Activated CD8-positive, alpha-beta memory T cell treated with anti-CD3 and anti-CD28 coated beads, Interleukin-2, amount 50 U/mL, for 1 hour (primary cell): Measurements from ENCODE around the gene CNGA3.
"Not testable (repeated sequence)": the region's sequence is repeated elsewhere in the genome, so short reads cannot be mapped to it uniquely, and the experiment has no call there.

Experiments
- DNase-seq: peaks from one replicate; pipeline ENCODE4 v3.0.0-alpha.2; 2020; ENCODE audit errors: extremely low read depth

Gene CNGA3

GRCh38 chr2:98346311-98347236 is at the start of gene CNGA3:
Gene CNGA3, plus strand, starts transcription at chr2:98346456. Its CDS starts 23,520 bp downstream, at chr2:98369976.
- no peak for DNase-seq

GRCh38 chr2:98297817-98298682 is 48.2 kb upstream of the CNGA3 start:
- DNase-seq, result no peak

- DNase-seq, result no peak
Measured at GRCh38 chr2:98298683-98299164, 47.5 kb upstream of the CNGA3 start.

- DNase-seq, result no peak
Measured at GRCh38 chr2:98299211-98299905, 46.9 kb upstream of the CNGA3 start.

GRCh38 chr2:98300141-98300874 is 45.9 kb upstream of the CNGA3 start:
- no peak for DNase-seq

GRCh38 chr2:98301469-98301868 is 44.8 kb upstream of the CNGA3 start:
- DNase-seq, result no peak

DNA sequence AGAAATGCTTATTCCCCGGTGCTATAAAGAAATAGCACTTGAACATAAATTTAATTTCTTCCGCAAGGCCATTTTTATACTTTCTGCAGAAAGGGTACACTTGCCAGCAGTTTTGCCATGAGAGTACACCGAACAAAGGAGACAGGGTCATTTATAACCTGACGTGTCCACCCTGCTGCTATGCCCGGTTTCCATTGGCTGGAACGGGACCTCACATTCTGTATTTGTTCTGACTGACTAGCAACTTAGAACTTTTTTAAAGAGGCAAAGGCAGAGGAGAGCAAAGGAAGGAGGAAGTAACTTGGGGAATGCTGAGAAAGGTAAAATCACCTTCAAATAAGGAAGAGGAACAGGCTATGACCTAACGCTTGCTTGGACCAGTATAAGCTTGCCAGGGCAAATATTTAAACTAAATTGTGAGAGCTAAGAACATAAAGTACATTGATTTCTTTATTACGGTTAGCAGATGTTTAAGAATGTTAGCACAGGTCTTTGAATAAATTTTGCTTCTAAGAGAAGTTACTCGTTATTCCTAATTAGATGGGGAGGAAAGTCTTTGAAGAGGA is 39.0 kb upstream of the CNGA3 start:
- not testable (repeated sequence) for DNase-seq

DNA sequence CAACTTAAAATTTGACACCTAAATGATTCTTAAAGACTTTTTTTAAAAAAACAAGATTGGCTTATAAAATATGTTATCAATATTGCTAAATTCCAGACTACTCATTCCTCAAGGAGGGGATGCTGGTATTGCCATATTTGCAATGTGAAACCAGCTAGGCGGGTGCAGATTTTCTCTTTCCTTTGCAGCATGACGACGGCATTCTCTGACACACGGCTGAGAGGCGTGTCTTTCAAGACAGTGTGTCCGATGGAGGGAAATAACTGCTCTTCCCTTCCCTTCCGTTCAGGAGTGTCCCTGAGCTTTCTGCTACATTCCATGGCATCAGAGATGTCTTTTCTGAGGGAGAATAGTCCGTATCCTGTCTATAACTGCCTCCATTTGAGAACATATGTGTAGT is 38.2 kb upstream of the CNGA3 start:
- no peak for DNase-seq

DNA sequence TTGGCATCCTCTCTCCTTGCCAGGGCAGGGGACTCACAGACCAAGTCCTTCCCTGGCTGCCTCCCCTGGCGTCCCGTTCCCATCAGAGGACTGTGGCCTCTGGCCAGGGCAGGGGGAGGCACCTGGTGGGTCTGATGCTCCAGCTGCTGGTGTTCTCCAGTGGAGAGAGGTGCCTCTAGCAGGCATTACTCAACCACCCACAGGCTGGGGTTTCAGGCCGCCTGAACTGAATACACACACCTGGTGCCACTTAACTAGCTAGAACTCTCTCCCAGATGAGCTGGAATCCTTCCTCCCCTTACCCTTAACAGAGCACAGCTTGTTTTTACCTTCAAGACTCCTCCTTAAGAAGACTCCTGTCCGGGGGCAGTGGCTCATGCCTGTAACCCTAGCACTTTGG is 37.7 kb upstream of the CNGA3 start:
- DNase-seq, result no peak

DNA sequence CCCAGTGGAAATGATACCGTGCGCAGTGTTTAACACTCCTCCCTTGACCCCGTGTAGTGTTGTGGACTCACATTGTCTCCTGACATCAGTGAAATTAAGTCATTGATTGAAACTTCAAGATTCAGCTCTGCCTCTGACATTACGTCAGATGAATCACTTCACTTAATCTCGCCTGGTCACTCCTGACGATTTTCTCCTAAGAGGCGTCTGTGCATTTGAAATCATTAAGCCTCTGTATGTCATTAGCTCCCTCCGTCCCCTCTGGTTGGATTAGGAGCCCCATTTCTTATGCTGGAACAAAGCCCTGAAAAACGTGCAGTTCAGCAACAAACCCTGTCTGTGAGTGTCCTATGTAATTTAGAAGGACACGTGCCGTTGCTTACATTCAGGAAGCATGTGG is 36.7 kb upstream of the CNGA3 start:
- DNase-seq, result no peak

DNA sequence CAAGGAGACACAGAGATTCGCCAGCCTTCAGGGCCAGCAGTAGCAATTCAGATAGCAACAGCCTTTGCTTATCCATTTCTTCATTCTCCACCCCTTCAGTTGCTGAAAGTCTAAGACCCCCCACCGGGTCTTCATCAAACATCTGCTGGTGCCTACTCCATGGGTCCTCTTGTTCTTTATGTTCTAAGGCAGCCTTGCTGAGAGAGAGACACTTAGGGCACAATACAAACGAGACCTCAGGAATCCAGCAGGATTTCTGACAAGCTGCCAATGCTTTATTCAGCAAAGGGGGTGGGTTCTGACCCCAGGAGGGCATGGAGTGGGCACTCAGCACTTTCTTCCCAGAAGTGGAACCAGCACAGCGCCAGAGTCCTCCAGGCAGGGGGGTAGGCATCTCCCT is 36.2 kb upstream of the CNGA3 start:
- no peak for DNase-seq

DNA sequence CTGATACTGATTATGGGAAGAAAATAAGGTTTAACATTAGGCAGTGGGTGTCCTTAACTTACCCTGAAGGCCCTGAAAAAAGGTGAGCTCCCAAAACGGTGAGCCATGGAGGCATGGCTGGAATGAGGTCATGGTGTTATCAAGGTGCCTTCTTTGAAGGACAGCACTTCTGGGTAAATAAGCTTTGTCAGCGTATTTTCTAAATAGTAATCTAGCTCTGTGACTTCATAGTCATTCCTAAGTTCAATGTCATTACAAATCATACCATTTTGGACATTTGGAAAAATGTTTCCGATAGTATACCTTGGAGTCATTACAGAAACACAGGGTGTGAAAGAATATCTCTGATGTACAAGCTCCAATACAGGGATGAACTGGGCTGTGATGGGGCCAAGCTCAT is 35.2 kb upstream of the CNGA3 start:
- no peak for DNase-seq

- DNase-seq, result no peak
Measured at GRCh38 chr2:98311771-98312545, 34.3 kb upstream of the CNGA3 start.

DNA sequence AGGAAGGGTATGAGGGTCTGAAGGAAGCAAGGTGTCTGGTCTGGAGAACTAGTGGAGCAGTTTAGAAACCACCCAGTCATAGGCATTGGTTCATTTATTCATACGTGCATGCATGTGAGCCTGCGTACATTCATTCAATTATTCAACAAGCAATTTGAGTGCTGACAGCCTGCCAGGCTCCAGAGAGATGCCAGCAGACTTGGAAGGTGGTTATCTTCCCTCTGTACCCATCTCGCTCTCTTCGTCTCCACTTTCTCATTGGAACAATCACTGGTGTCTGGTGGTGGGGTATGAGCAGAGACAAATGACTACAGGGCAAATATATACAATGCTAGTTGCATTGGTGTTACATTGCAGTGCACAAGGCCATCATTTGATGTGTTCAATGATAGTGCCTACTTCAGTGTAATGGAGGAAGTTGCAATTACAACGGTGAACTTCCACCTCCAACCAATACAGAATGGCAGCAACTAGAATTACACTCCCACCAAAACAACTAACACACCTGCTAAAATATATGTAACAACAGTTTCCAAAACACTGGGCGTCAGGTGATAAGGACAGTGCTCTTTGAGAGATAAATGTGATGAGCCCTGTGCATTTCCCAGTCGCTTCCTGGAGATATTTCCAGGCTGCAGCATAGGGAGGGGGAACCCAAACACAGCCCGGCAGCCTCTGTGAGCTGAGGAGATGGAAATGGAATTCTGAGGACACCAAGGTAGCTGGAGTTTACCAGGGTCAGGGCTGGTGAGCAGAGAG is 32.6 kb upstream of the CNGA3 start:
- DNase-seq, result no peak

- no peak for DNase-seq
Measured at GRCh38 chr2:98314251-98314650, 32.0 kb upstream of the CNGA3 start.

DNA sequence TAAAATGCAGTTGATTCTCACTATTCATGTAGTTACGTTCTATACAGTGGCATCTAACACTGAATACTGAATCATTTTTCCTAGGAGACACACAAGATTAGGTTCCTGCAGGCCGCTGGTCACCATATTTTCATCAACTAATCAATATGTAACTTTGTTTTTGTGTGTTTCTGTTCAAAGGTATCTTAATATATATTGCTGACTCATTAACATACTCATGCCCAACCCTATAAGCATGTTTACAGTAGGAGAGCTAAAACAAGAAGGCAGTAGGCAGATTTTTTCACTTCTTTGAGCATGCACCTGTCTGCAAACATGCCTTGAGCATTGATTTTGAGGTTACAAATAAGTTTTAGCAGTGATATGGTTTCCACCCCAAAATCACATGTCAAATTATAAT is 30.3 kb upstream of the CNGA3 start:
- DNase-seq, result no peak

- no peak for DNase-seq
Measured at GRCh38 chr2:98317214-98317613, 29.0 kb upstream of the CNGA3 start.

DNA sequence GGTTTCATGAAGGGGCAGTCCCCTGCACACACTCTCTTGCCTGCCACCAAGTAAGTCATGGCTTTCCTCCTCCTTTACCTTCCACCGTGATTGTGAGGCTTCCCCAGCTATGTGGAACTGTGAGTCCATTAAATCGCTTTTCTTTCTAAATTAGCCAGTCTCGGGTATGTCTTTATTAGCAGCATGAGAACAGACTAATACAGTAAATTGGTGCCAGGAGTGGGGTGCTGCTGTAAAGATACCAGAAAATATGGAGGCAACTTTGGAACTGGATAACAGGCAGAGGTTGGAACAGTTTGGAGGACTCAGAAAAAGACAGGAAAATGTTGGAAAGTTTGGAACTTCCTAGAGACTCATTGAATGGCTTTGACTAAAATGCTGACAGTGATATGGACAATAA is 26.1 kb upstream of the CNGA3 start:
- DNase-seq, result not testable (repeated sequence)

DNA sequence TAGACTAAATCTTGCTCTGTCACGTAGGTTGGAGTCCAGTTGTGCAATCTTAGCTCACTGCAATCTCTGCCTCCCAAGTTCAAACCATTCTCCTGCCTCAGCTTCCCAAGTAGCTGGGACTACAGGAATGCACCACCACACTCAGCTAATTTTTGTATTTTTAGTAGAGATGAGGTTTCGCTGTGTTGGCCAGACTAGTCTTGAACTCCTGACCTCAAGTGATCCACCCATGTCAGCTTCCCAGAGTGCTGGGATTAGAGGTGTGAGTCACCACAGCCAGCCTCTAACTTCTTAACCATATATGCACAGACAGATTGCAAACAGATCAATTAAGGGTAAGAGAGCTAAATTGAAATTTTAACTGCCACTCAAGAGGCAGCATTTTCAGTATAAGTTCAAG is 22.1 kb upstream of the CNGA3 start:
- DNase-seq, result no peak
